ENCODE data around the gene DYNLT1. TPM values are rescaled to one million over a fixed set of nuclear protein-coding genes. Genes with fewer than 3 reads are reported as not detected.

DYNLT1 gene
- total and polyA plus RNA-seq, 10 of the 15 experiments (the other 5 are each of a cell fraction or from before 2014, with no cell fraction given): 33.6 to 298 (median 89.2) TPM

- SMC1A ChIA-PET (ENCODE audit: uncharacterized antibody, unreplicated experiment): interaction anchor here (1.3 to 1.9 kb wide), 2 partner anchors 13 to 25 kb away, joined by 4 to 5 read pairs; no protein-coding TSS in a partner anchor
- DNase-seq (ENCODE audit: low read depth, low spot score) (no peak), ATAC-seq (no peak), FAIRE-seq (no peak)
- Histone ChIP-seq H3K27ac (ENCODE audit: control insufficient read depth, insufficient read depth) (no peak overlapping the region), H3K36me3 (ENCODE audit: control insufficient read depth in 2 of 2, insufficient read depth in 2 of 2, low read length in 1 of 2) (no peaks in the 10 kb centered on the region), H2AFZ (ENCODE audit: control insufficient read depth, low read depth, low read length) (no peak overlapping the region), H3K9me3 (replicated peaks; ENCODE audit: control insufficient read depth, insufficient read depth, low read length) (no peaks in the 10 kb centered on the region; the same call in 2 of the 3 replicates), H3K4me3 (no peak overlapping the region), H3K79me2 (ENCODE audit: control insufficient read depth, insufficient read depth, low read length) (no peaks in the 10 kb centered on the region), H3K4me2 (ENCODE audit: control insufficient read depth, insufficient read depth) (no peak overlapping the region), H4K20me1 (ENCODE audit: control insufficient read depth, insufficient read depth) (no peaks in the 10 kb centered on the region), H3K27me3 (replicated peaks in 1 of 2; ENCODE audit: control insufficient read depth in 2 of 2, insufficient read depth in 2 of 2, low read length in 1 of 2) (no peaks in the 10 kb centered on the region), H3K9ac (ENCODE audit: control insufficient read depth, insufficient read depth, low read length) (no peak overlapping the region), H3K4me1 (ENCODE audit: control insufficient read depth, insufficient read depth, low read length) (peaks cover 13% of the 10 kb centered on the region)
- intact Hi-C loops (cut with micrococcal nuclease; ENCODE audit: unreplicated experiment): no loop called here
- TF ChIP-seq RBBP5 (conservative IDR thresholded peaks at IDR 0.05): no peak
- TF ChIP-seq, protein P1, sequence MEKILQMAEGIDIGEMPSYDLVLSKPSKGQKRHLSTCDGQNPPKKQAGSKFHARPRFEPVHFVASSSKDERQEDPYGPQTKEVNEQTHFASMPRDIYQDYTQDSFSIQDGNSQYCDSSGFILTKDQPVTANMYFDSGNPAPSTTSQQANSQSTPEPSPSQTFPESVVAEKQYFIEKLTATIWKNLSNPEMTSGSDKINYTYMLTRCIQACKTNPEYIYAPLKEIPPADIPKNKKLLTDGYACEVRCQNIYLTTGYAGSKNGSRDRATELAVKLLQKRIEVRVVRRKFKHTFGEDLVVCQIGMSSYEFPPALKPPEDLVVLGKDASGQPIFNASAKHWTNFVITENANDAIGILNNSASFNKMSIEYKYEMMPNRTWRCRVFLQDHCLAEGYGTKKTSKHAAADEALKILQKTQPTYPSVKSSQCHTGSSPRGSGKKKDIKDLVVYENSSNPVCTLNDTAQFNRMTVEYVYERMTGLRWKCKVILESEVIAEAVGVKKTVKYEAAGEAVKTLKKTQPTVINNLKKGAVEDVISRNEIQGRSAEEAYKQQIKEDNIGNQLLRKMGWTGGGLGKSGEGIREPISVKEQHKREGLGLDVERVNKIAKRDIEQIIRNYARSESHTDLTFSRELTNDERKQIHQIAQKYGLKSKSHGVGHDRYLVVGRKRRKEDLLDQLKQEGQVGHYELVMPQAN (conservative IDR thresholded peaks at IDR 0.05): no peak
- POLR2A ChIA-PET: interaction anchor here (0.7 kb wide), 1 partner anchor 39 kb away, joined by 5 read pairs; no protein-coding TSS in a partner anchor
- no TSS peak for BruUV-seq (replicated peaks)
- in situ Hi-C loops (cut with MboI): no loop called here
- WGBS (ENCODE audit: insufficient coverage, insufficient replicate concordance, low lambda C conversion rate, missing lambda C conversion rate): 96% methylated on average over 5 of the region's 5 CpGs
- RAD21 ChIA-PET (ENCODE audit: unreplicated experiment): interaction anchor here (0.7 kb wide), 1 partner anchor 330 kb away, joined by 5 read pairs; no protein-coding TSS in a partner anchor
- CTCF ChIA-PET: interaction anchor here (1.1 to 2.6 kb wide), 2 partner anchors 266 to 470 kb away, joined by 3 to 11 read pairs; no protein-coding TSS in a partner anchor
Observed at GRCh38 chr6:158684311-158684710, 39.8 kb upstream of the DYNLT1 start.

DNA sequence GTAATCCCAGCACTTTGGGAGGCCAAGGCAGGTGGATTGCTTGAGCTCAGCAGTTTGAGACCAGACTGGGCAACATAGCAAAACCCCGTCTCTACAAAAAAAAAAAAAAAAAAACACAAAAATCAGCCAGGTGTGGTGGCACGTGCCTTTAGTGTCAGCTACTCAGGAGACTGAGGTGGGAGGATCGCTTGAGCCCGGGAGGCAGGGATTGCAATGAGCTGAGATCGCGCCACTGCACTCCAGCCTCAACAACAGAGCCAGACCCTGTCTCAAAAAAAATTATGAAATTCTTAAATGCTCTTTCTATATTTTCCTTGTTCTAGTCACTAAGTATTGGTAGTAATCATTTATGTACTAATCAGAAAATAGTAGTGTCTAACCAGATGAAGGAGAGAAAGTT is 35.9 kb upstream of the DYNLT1 start:
- POLR2A ChIA-PET: interaction anchor here (0.6 kb wide), 2 partner anchors 33 to 167 kb away, joined by 3 to 5 read pairs; no protein-coding TSS in a partner anchor
- intact Hi-C loops (cut with micrococcal nuclease; ENCODE audit: unreplicated experiment): no loop called here
- CTCF ChIA-PET: interaction anchor here (1.3 to 2.2 kb wide), 3 partner anchors 21 to 459 kb away, joined by 3 to 5 read pairs (median 5); no protein-coding TSS in a partner anchor
- TF ChIP-seq SMAD1 (IDR thresholded peaks at IDR 0.05; ENCODE audit: low read depth, partially characterized antibody): no peak
- no peak for TF ChIP-seq STAT3 (IDR thresholded peaks at IDR 0.05; ENCODE audit: low read depth, low read length)
- TF ChIP-seq CEBPZ (IDR thresholded peaks at IDR 0.05; ENCODE audit: low read depth, low read length): no peak
- TF ChIP-seq MEF2B (IDR thresholded peaks at IDR 0.05; ENCODE audit: partially characterized antibody, poor library complexity, severe bottlenecking): no peak
- TF ChIP-seq SP1 (IDR thresholded peaks at IDR 0.05; ENCODE audit: low read depth, low read length): no peak
- TF ChIP-seq CEBPB (IDR thresholded peaks at IDR 0.05; ENCODE audit: borderline replicate concordance in 1 of 2, low read depth in 2 of 2, low read length in 2 of 2): no peak
- no peak for TF ChIP-seq FOS (IDR thresholded peaks at IDR 0.05; ENCODE audit: borderline replicate concordance, extremely low read depth, insufficient read length)
- TF ChIP-seq NFYB (IDR thresholded peaks at IDR 0.05; ENCODE audit: insufficient read depth, low read depth, low read length): no peak
- no peak for TF ChIP-seq JUNB (IDR thresholded peaks at IDR 0.05)
- no peak for TF ChIP-seq SREBF2 (IDR thresholded peaks at IDR 0.05; ENCODE audit: low read length)

More for the DNA sequence above, 35.9 kb upstream of the DYNLT1 start:
- H3K27me3 ChIP-seq (replicated peaks in 1 of 2; ENCODE audit: control insufficient read depth in 2 of 2, insufficient read depth in 2 of 2, low read length in 1 of 2): no peaks in the 10 kb centered on the region
- DNase-seq (ENCODE audit: low read depth, low spot score) (no peak), FAIRE-seq (no peak), ATAC-seq (no peak)
- in situ Hi-C loops (cut with MboI): no loop called here
- no peak overlapping the region for H2AFZ ChIP-seq (ENCODE audit: control insufficient read depth, low read depth, low read length)
- H3K79me2 ChIP-seq (ENCODE audit: control insufficient read depth, insufficient read depth, low read length): no peaks in the 10 kb centered on the region
- ChIA-PET RAD21 (ENCODE audit: unreplicated experiment) (no interaction called here), SMC1A (ENCODE audit: uncharacterized antibody, unreplicated experiment) (interaction anchor here (0.6 to 2.5 kb wide), 2 partner anchors 10 to 532 kb away, joined by 3 to 13 read pairs; no protein-coding TSS in a partner anchor)
- no peak overlapping the region for H3K27ac ChIP-seq (ENCODE audit: control insufficient read depth, insufficient read depth)
- BruUV-seq (replicated peaks): no TSS peak
- no peak overlapping the region for H3K4me3 ChIP-seq
- 79% methylated on average over 5 of the region's 6 CpGs for WGBS (ENCODE audit: insufficient coverage, insufficient replicate concordance, low lambda C conversion rate, missing lambda C conversion rate)
- H3K9me3 ChIP-seq (replicated peaks; ENCODE audit: control insufficient read depth, insufficient read depth, low read length): no peaks in the 10 kb centered on the region; the same call in 2 of the 3 replicates
- H3K36me3 ChIP-seq (ENCODE audit: control insufficient read depth in 2 of 2, insufficient read depth in 2 of 2, low read length in 1 of 2): no peaks in the 10 kb centered on the region
- H3K9ac ChIP-seq (ENCODE audit: control insufficient read depth, insufficient read depth, low read length): no peak overlapping the region
- no peaks in the 10 kb centered on the region for H4K20me1 ChIP-seq (ENCODE audit: control insufficient read depth, insufficient read depth)
- H3K4me2 ChIP-seq (ENCODE audit: control insufficient read depth, insufficient read depth): no peak overlapping the region
- no peaks in the 10 kb centered on the region for H3K4me1 ChIP-seq (ENCODE audit: control insufficient read depth, insufficient read depth, low read length)

All from GM12878 (cell line).